Measurements from ENCODE around the gene SLC5A2.
A peak's percentile ranks its signal among the peaks of the same experiment; 100 is the strongest.

The SLC5A2 gene

GRCh38 chr16:31527734-31528274 lies 44.9 kb downstream of the SLC5A2 start, which contains the start of gene AHSP:
Gene AHSP (plus strand): TSS chr16:31527900. CDS start chr16:31528140, 240 bp downstream.
- Histone ChIP-seq H3K9me3 (replicated peaks; ENCODE audit: low read length) (no peaks in the 10 kb centered on the region), H3K36me3 (ENCODE audit: insufficient read depth, low read length) (no peaks in the 10 kb centered on the region), H3K27me3 (ENCODE audit: control insufficient read depth, insufficient read depth, low read length) (peaks cover 28% of the 10 kb centered on the region), H3K4me1 (ENCODE audit: control insufficient read depth, insufficient read depth, low read length) (no peaks in the 10 kb centered on the region), H3K9ac (ENCODE audit: low read depth, low read length) (no peak within 1 kb of the TSS), H3K4me3 (ENCODE audit: low read length) (no peak within 1 kb of the TSS), H3K4me2 (ENCODE audit: low read length) (no peak within 1 kb of the TSS)

GRCh38 chr16:31528523-31529107 lies 45.7 kb downstream of the SLC5A2 start:
- Histone ChIP-seq H3K4me2 (ENCODE audit: low read length) (no peak overlapping the region), H3K9ac (ENCODE audit: low read depth, low read length) (no peak overlapping the region), H3K9me3 (replicated peaks; ENCODE audit: low read length) (no peaks in the 10 kb centered on the region), H3K4me3 (ENCODE audit: low read length) (no peak overlapping the region), H3K36me3 (ENCODE audit: insufficient read depth, low read length) (no peaks in the 10 kb centered on the region), H3K4me1 (ENCODE audit: control insufficient read depth, insufficient read depth, low read length) (no peaks in the 10 kb centered on the region), H3K27me3 (ENCODE audit: control insufficient read depth, insufficient read depth, low read length) (peaks cover 28% of the 10 kb centered on the region)

DNA sequence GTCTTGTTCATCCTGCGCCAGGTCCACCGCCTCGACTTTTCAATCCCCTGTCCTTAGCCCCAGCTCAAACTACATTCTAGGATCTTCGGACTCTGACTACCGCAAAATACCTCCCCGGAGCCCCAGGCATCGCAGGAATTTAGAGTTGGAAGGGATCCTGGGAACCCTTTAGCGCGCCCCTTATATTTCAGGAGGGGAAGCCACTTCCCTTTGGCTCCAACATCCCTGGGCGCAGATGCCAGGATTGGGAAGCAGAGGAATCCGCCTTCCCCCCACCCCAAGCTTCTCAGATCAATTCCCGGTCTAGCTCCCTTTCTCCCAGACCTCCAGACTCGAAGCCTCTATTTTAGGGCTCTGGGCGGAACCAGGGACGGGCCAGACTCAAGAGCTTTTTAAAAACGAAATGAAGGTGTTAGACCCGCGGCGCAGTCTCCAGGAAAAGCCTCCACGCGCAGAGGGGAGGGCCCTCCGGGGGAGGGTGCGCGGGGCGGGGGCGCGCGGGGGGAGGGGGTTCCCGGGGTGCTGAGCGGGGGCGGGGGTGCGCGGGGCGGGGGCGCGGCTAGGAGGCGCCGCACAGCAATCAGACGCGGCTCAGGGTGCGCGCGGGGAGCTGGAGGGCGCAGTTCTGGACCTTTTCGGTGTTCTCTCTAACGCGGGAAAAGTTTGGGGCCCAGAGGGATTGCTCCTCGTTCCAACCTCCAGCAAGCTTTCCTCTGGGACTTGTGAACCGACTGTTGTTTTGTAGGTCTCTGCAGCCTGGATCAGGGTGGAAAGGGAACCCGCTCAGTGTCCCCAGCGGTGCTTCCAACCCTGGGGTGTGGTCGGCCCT lies 46.4 kb downstream of the SLC5A2 start:
- H3K4me3 ChIP-seq (ENCODE audit: low read length), result no peak overlapping the region

DNA sequence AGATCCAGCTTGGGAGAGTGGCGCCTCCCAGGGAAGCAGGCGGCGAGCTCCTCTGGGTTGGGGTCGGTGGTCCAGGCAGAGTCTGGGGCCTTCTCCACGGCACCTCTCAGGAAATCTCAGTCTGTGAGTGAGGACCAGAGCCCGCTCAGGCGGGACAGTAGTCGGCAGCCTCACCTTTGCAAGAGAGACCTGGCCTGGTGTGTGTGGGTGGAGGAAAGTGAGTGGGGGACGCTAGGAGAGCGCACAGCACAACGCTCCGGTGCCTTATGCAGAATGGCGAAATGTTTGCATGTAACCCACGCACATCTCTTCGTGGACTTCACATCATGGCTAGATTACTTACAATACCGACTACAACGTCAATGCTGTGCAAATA lies 47.0 kb downstream of the SLC5A2 start:
- Histone ChIP-seq H3K4me1 (ENCODE audit: control insufficient read depth, insufficient read depth, low read length) (no peaks in the 10 kb centered on the region), H3K9me3 (replicated peaks; ENCODE audit: low read length) (no peaks in the 10 kb centered on the region), H3K4me2 (ENCODE audit: low read length) (no peak overlapping the region), H3K4me3 (ENCODE audit: low read length) (no peak overlapping the region), H3K36me3 (ENCODE audit: insufficient read depth, low read length) (no peaks in the 10 kb centered on the region), H3K27me3 (ENCODE audit: control insufficient read depth, insufficient read depth, low read length) (peaks cover 28% of the 10 kb centered on the region), H3K9ac (ENCODE audit: low read depth, low read length) (no peak overlapping the region)

More for the DNA sequence above, 46.4 kb downstream of the SLC5A2 start:
- H3K4me2 ChIP-seq (ENCODE audit: low read length), result peak overlapping the region; percentile 47
- H3K36me3 ChIP-seq (ENCODE audit: insufficient read depth, low read length), result no peaks in the 10 kb centered on the region
- H3K27me3 ChIP-seq (ENCODE audit: control insufficient read depth, insufficient read depth, low read length), result peaks cover 28% of the 10 kb centered on the region
- no peaks in the 10 kb centered on the region for H3K9me3 ChIP-seq (replicated peaks; ENCODE audit: low read length)
- no peak overlapping the region for H3K9ac ChIP-seq (ENCODE audit: low read depth, low read length)
- no peaks in the 10 kb centered on the region for H3K4me1 ChIP-seq (ENCODE audit: control insufficient read depth, insufficient read depth, low read length)

DNA sequence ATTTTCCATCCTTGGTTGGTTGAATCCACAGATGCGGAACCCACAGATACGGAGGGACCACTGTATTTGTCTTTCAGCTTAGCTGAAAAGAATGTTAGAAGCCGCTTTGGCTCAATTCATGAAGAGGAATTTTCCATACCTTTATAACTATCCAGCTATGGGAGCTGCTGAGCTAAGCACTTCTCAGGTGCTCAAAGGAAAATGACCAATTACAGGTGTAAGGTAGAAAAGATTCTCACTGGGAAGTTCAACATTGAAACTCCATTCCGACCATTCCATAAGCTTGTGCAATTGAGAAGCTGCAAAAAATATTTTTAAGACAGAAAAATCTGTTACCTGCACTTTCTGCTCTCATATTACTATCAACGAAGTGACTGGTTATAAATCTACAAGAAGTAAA lies 47.5 kb downstream of the SLC5A2 start:
- H3K9ac ChIP-seq (ENCODE audit: low read depth, low read length), result no peak overlapping the region
- H3K4me2 ChIP-seq (ENCODE audit: low read length), result no peak overlapping the region
- no peaks in the 10 kb centered on the region for H3K9me3 ChIP-seq (replicated peaks; ENCODE audit: low read length)
- no peaks in the 10 kb centered on the region for H3K36me3 ChIP-seq (ENCODE audit: insufficient read depth, low read length)
- no peak overlapping the region for H3K4me3 ChIP-seq (ENCODE audit: low read length)
- no peaks in the 10 kb centered on the region for H3K4me1 ChIP-seq (ENCODE audit: control insufficient read depth, insufficient read depth, low read length)
- peaks cover 28% of the 10 kb centered on the region for H3K27me3 ChIP-seq (ENCODE audit: control insufficient read depth, insufficient read depth, low read length)

GRCh38 chr16:31531096-31531495 lies 48.2 kb downstream of the SLC5A2 start:
- no peak overlapping the region for H3K9ac ChIP-seq (ENCODE audit: low read depth, low read length)
- no peak overlapping the region for H3K4me2 ChIP-seq (ENCODE audit: low read length)
- no peaks in the 10 kb centered on the region for H3K36me3 ChIP-seq (ENCODE audit: insufficient read depth, low read length)
- H3K4me3 ChIP-seq (ENCODE audit: low read length), result no peak overlapping the region
- no peaks in the 10 kb centered on the region for H3K9me3 ChIP-seq (replicated peaks; ENCODE audit: low read length)
- no peaks in the 10 kb centered on the region for H3K4me1 ChIP-seq (ENCODE audit: control insufficient read depth, insufficient read depth, low read length)
- peaks cover 33% of the 10 kb centered on the region for H3K27me3 ChIP-seq (ENCODE audit: control insufficient read depth, insufficient read depth, low read length)

- H3K4me1 ChIP-seq (ENCODE audit: control insufficient read depth, insufficient read depth, low read length), result no peaks in the 10 kb centered on the region
- H3K9ac ChIP-seq (ENCODE audit: low read depth, low read length), result no peak overlapping the region
- peaks cover 33% of the 10 kb centered on the region for H3K27me3 ChIP-seq (ENCODE audit: control insufficient read depth, insufficient read depth, low read length)
- no peaks in the 10 kb centered on the region for H3K9me3 ChIP-seq (replicated peaks; ENCODE audit: low read length)
- no peaks in the 10 kb centered on the region for H3K36me3 ChIP-seq (ENCODE audit: insufficient read depth, low read length)
- no peak overlapping the region for H3K4me3 ChIP-seq (ENCODE audit: low read length)
- no peak overlapping the region for H3K4me2 ChIP-seq (ENCODE audit: low read length)
These were observed 49.2 kb downstream of the SLC5A2 start for GRCh38 chr16:31532120-31532519.

DNA sequence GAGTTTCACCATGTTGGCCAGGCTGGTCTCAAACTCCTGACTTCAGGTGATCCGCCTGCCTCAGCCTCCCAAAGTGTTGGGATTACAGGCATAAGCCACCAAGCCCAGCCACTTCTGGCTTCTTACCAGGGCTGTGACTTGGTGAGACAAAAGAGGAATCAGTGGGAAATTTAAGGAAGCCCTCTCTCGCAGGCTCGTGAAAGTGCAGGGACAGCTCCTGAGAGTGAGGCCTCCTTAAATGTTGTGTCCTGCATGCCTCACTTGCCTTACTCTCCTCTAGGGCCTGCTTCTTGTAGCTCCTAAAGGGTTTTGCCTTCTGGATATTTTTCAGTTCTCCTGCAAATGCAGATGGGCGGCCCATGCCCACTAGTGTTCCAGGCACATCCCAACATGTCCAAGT lies 50.0 kb downstream of the SLC5A2 start:
- no peaks in the 10 kb centered on the region for H3K36me3 ChIP-seq (ENCODE audit: insufficient read depth, low read length)
- H3K27me3 ChIP-seq (ENCODE audit: control insufficient read depth, insufficient read depth, low read length), result peaks cover 32% of the 10 kb centered on the region
- H3K9me3 ChIP-seq (replicated peaks; ENCODE audit: low read length), result no peaks in the 10 kb centered on the region
- H3K9ac ChIP-seq (ENCODE audit: low read depth, low read length), result no peak overlapping the region
- H3K4me2 ChIP-seq (ENCODE audit: low read length), result no peak overlapping the region
- no peak overlapping the region for H3K4me3 ChIP-seq (ENCODE audit: low read length)
- H3K4me1 ChIP-seq (ENCODE audit: control insufficient read depth, insufficient read depth, low read length), result no peaks in the 10 kb centered on the region

DNA sequence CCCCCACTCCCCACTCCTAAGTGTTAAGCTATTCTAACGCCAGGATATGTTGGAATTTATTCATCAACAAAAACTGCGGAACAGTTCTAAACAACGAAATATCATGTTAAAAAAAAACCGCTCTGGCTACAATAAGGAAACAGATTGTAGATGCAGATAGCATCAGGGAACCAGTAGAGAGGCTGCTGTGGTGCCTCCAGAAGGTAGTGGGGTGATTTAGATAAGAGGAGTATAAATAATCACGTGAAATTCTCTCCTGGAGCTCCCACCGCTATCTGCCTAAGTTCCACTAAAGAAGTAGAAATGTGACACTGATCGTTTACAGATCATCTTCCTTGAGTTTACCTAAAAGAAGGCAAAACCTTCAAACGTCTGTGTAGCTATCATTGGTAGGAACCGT lies 52.8 kb downstream of the SLC5A2 start:
- Histone ChIP-seq H3K4me2 (ENCODE audit: low read length) (no peak overlapping the region), H3K4me1 (ENCODE audit: control insufficient read depth, insufficient read depth, low read length) (no peaks in the 10 kb centered on the region), H3K4me3 (ENCODE audit: low read length) (no peak overlapping the region), H3K9ac (ENCODE audit: low read depth, low read length) (no peak overlapping the region), H3K27me3 (ENCODE audit: control insufficient read depth, insufficient read depth, low read length) (peaks cover 14% of the 10 kb centered on the region), H3K36me3 (ENCODE audit: insufficient read depth, low read length) (no peaks in the 10 kb centered on the region), H3K9me3 (replicated peaks; ENCODE audit: low read length) (no peaks in the 10 kb centered on the region)

DNA sequence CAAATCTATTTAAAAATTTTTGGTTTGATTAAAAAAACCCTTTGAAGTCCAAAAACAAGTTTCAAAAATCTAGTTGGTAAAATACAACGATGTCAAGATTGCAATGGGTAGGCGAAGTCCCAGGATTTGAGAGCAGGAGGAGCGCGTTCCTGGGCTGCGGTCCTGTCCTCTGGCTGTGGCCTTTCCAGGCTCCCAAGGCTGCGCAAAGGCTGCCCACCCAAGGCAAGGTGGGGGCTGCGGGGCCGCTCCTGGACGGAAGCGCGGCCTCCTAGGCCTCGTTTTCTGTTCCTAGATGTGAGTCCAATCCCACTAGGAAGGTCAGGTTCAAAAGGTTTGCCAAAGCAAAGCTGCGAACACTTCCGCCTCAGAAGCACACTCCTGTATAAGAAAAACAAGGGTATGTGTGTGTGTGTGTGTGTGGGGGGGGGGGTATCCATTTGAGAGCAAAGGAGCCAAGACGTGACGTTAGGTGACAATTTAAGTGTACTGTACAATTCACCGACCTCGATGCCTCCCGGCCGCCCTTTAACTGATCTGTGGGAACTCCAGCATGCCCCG lies 54.0 kb downstream of the SLC5A2 start:
- Histone ChIP-seq H3K27me3 (ENCODE audit: control insufficient read depth, insufficient read depth, low read length) (peaks cover 14% of the 10 kb centered on the region), H3K36me3 (ENCODE audit: insufficient read depth, low read length) (no peaks in the 10 kb centered on the region), H3K4me3 (ENCODE audit: low read length) (no peak overlapping the region), H3K9ac (ENCODE audit: low read depth, low read length) (no peak overlapping the region), H3K4me1 (ENCODE audit: control insufficient read depth, insufficient read depth, low read length) (no peaks in the 10 kb centered on the region), H3K4me2 (ENCODE audit: low read length) (no peak overlapping the region), H3K9me3 (replicated peaks; ENCODE audit: low read length) (no peaks in the 10 kb centered on the region)

- Histone ChIP-seq H3K4me2 (ENCODE audit: low read length) (peak overlapping the region; percentile 7), H3K27me3 (ENCODE audit: control insufficient read depth, insufficient read depth, low read length) (peaks cover 14% of the 10 kb centered on the region), H3K36me3 (ENCODE audit: insufficient read depth, low read length) (no peaks in the 10 kb centered on the region), H3K4me1 (ENCODE audit: control insufficient read depth, insufficient read depth, low read length) (no peaks in the 10 kb centered on the region), H3K9ac (ENCODE audit: low read depth, low read length) (no peak overlapping the region), H3K4me3 (ENCODE audit: low read length) (no peak overlapping the region), H3K9me3 (replicated peaks; ENCODE audit: low read length) (no peaks in the 10 kb centered on the region)
These were observed 54.7 kb downstream of the SLC5A2 start for GRCh38 chr16:31537362-31538242.
